HEK293T (cell line): Measurements from ENCODE around the gene CUBN.
A peak's percentile ranks its signal among the peaks of the same experiment; 100 is the strongest.

Experiments used
- CTCF ChIA-PET: fragments of 350-600 bp; formaldehyde crosslinking; extraction: SDS; loops from one replicate; lab custom pipeline; 2021; ENCODE audit warnings: antibody characterized with exemption, inconsistent platforms; lab: Yijun Ruan, JAX
- POLR2A ChIA-PET: fragments of 350-600 bp; formaldehyde crosslinking; extraction: SDS; loops from one replicate; lab custom pipeline; 2020; ENCODE audit warnings: antibody characterized with exemption, inconsistent platforms; lab: Yijun Ruan, JAX
- DNase-seq: peaks from one replicate; pipeline ENCODE4 v3.0.0; 2012; ENCODE audit warnings: mixed read lengths; ENCODE audit errors: extremely low spot score
- ARNT ChIP-seq: fragments of 450-650 bp; IDR thresholded peaks from 2 replicates; pipeline ENCODE4 v1.6.1; 2017; ENCODE audit warnings: mild to moderate bottlenecking
- BHLHE40 ChIP-seq: fragments of 450-650 bp; IDR thresholded peaks from 2 replicates; pipeline ENCODE4 v1.6.1; 2016; ENCODE audit warnings: mild to moderate bottlenecking, moderate library complexity, borderline replicate concordance
- CTBP1 ChIP-seq: fragments of 450-650 bp; IDR thresholded peaks from 2 replicates; pipeline ENCODE4 v1.6.1; 2016; ENCODE audit warnings: borderline replicate concordance
- ELF4 ChIP-seq: fragments of 450-650 bp; IDR thresholded peaks from 2 replicates; pipeline ENCODE4 v1.6.1; 2017; ENCODE audit warnings: antibody characterized with exemption
- FOXA1 ChIP-seq: fragments of 450-650 bp; IDR thresholded peaks from 2 replicates; pipeline ENCODE4 v1.6.1; 2016; ENCODE audit warnings: mild to moderate bottlenecking
- FOXK2 ChIP-seq: fragments of 450-650 bp; IDR thresholded peaks from 2 replicates; pipeline ENCODE4 v1.6.1; 2016; ENCODE audit warnings: mild to moderate bottlenecking
- FOXM1 ChIP-seq: fragments of 450-650 bp; IDR thresholded peaks from 2 replicates; pipeline ENCODE4 v1.6.1; 2017; ENCODE audit warnings: mild to moderate bottlenecking, borderline replicate concordance
- HDGF ChIP-seq: fragments of 450-650 bp; IDR thresholded peaks from 2 replicates; pipeline ENCODE4 v1.6.1; 2017; ENCODE audit warnings: antibody characterized with exemption, borderline replicate concordance
- L3MBTL2 ChIP-seq: fragments of 450-650 bp; conservative IDR thresholded peaks from 2 replicates; pipeline ENCODE4 v1.6.1; 2016; ENCODE audit warnings: mild to moderate bottlenecking
- LEF1 ChIP-seq: fragments of 450-650 bp; IDR thresholded peaks from 2 replicates; pipeline ENCODE4 v1.6.1; 2017; ENCODE audit warnings: mild to moderate bottlenecking, borderline replicate concordance
- NFRKB ChIP-seq: fragments of 450-650 bp; IDR thresholded peaks from 2 replicates; pipeline ENCODE4 v1.6.1; 2016; ENCODE audit warnings: mild to moderate bottlenecking, moderate library complexity
- PKNOX1 ChIP-seq: fragments of 450-650 bp; IDR thresholded peaks from 2 replicates; pipeline ENCODE4 v1.6.1; 2016
- SP1 ChIP-seq: fragments of 450-650 bp; IDR thresholded peaks from 2 replicates; pipeline ENCODE4 v1.6.1; 2017
- SUZ12 ChIP-seq: fragments of 450-650 bp; IDR thresholded peaks from 2 replicates; pipeline ENCODE4 v1.6.1; 2016; ENCODE audit warnings: mild to moderate bottlenecking
- TARDBP ChIP-seq: fragments of 450-650 bp; IDR thresholded peaks from 2 replicates; pipeline ENCODE4 v1.6.1; 2016
- ZNF384 ChIP-seq: fragments of 450-650 bp; IDR thresholded peaks from 2 replicates; pipeline ENCODE4 v1.6.1; 2016

CUBN gene

GRCh38 chr10:16787361-16787791 is 342.2 kb downstream of the CUBN start:
- no peak for DNase-seq
- no peak for TF ChIP-seq ELF4
- TF ChIP-seq FOXK2, result no peak
- no peak for TF ChIP-seq L3MBTL2
- no peak for TF ChIP-seq ZNF384
- ChIA-PET POLR2A (no interaction called here), CTCF (no interaction called here)

GRCh38 chr10:16780338-16780880 is 349.2 kb downstream of the CUBN start:
- TF ChIP-seq HDGF (no peak), PKNOX1 (no peak), ELF4 (no peak), SP1 (no peak), BHLHE40 (no peak), FOXK2 (no peak), LEF1 (no peak), CTBP1 (no peak), FOXM1 (no peak), FOXA1 (no peak), TARDBP (no peak), L3MBTL2 (no peak), ZNF384 (no peak), NFRKB (no peak), SUZ12 (no peak), ARNT (no peak)
- CTCF ChIA-PET, result interaction anchor here (0.6 kb wide), 1 partner anchor 34 kb away, joined by 5 read pairs; no protein-coding TSS in a partner anchor
- DNase-seq, result no peak
- POLR2A ChIA-PET, result no interaction called here

GRCh38 chr10:16779384-16779915 is 350.2 kb downstream of the CUBN start:
- ChIA-PET POLR2A (no interaction called here), CTCF (interaction anchor here (0.7 kb wide), 1 partner anchor 620 kb away, joined by 4 read pairs; no protein-coding TSS in a partner anchor)
- DNase-seq, result no peak
- no peak for TF ChIP-seq FOXA1
- TF ChIP-seq L3MBTL2, result no peak
- no peak for TF ChIP-seq SUZ12
- no peak for TF ChIP-seq NFRKB
- no peak for TF ChIP-seq CTBP1
- TF ChIP-seq LEF1, result no peak
- no peak for TF ChIP-seq HDGF
- no peak for TF ChIP-seq ELF4
- TF ChIP-seq BHLHE40, result no peak
- no peak for TF ChIP-seq PKNOX1
- TF ChIP-seq ZNF384, result no peak
- TF ChIP-seq TARDBP, result no peak
- TF ChIP-seq ARNT, result no peak
- no peak for TF ChIP-seq FOXK2
- TF ChIP-seq FOXM1, result no peak

- ChIA-PET CTCF (interaction anchor here (0.6 to 1.0 kb wide), 7 partner anchors 37 to 1375 kb away, joined by 3 to 4 read pairs (median 3); no protein-coding TSS in a partner anchor), POLR2A (no interaction called here)
- no peak for TF ChIP-seq SP1
- TF ChIP-seq LEF1, result no peak
- TF ChIP-seq FOXM1, result no peak
- no peak for TF ChIP-seq L3MBTL2
- TF ChIP-seq HDGF, result no peak
- no peak for TF ChIP-seq ZNF384
- TF ChIP-seq PKNOX1, result no peak
- TF ChIP-seq FOXK2, result no peak
- no peak for TF ChIP-seq BHLHE40
- TF ChIP-seq SUZ12, result no peak
- no peak for TF ChIP-seq TARDBP
- TF ChIP-seq ARNT, result no peak
- peak; percentile 65 for DNase-seq
Measured at GRCh38 chr10:16777473-16778370, 351.9 kb downstream of the CUBN start.

GRCh38 chr10:16776896-16777295 is 352.7 kb downstream of the CUBN start:
- ChIA-PET POLR2A (no interaction called here), CTCF (interaction anchor here (0.6 kb wide), 1 partner anchor 1352 kb away, joined by 3 read pairs; no protein-coding TSS in a partner anchor)
- no peak for DNase-seq
- TF ChIP-seq CTBP1, result no peak
- no peak for TF ChIP-seq SUZ12
- no peak for TF ChIP-seq FOXK2
- TF ChIP-seq LEF1, result no peak
- no peak for TF ChIP-seq HDGF
- TF ChIP-seq ARNT, result no peak
- TF ChIP-seq ZNF384, result no peak
- TF ChIP-seq NFRKB, result no peak
- no peak for TF ChIP-seq ELF4
- no peak for TF ChIP-seq BHLHE40
